H1 (cell line): Measurements from ENCODE around the gene GYPC. TPM values are rescaled to one million over a fixed set of nuclear protein-coding genes. Genes with fewer than 3 reads are reported as not detected.

Experiments
- EGR1 ChIP-seq: IDR thresholded peaks from 2 replicates; pipeline ENCODE4 v1.6.1; 2011; ENCODE audit warnings: low read depth, low read length, borderline replicate concordance
- polyA plus RNA-seq, 7 experiments: library from polyadenylated mRNA; depleted of rRNA in 3 of 7; stranded (reverse) in 5 of 7; unstranded in 2 of 7; fragments of >200 nt in 5 of 7; fragments of 200-250 nt in 2 of 7; gene quantifications; 1 replicate in 5 of 7; 2 replicates in 1 of 7; 4 replicates in 1 of 7; pipeline versions ENCODE4 v1.2.1 to v1.2.3, GENCODE V29; 2011 to 2013; ENCODE audit warnings: missing spikeins in 2 of 7, mixed read lengths in 2 of 7
- total RNA-seq: library from RNA; stranded (reverse); fragmentation: NEBNext Ultra II Directional; extraction: Animal tissue kit (Norgen Biotek cat#: 25700); gene quantifications from 2 replicates; pipeline ENCODE4 v1.2.1, GENCODE V29; 2021

Gene GYPC
- total and polyA plus RNA-seq, 2 of the 8 experiments (the other 6 are each of a cell fraction or from before 2014, with no cell fraction given), result 26.8 to 53.6 TPM

GRCh38 chr2:126714191-126714965, 58.4 kb downstream of the GYPC start (continued):
- TF ChIP-seq EGR1, result no peak
